D341Med (cell line): ENCODE measurements around the gene PLEKHA3.
"Not testable (repeated sequence)": the region's sequence is repeated elsewhere in the genome, so short reads cannot be mapped to it uniquely, and the experiment has no call there.

ENCODE experiments used
- DNase-seq: peaks from one replicate; pipeline ENCODE4 v3.0.0; 2012; ENCODE audit warnings: low spot score

Gene PLEKHA3

GRCh38 chr2:178523596-178524134 is 43.4 kb downstream of the PLEKHA3 start:
- DNase-seq = no peak

GRCh38 chr2:178525010-178525409 is 44.8 kb downstream of the PLEKHA3 start:
- not testable (repeated sequence) for DNase-seq

GRCh38 chr2:178525460-178525859 is 45.2 kb downstream of the PLEKHA3 start:
- DNase-seq = not testable (repeated sequence)

- DNase-seq = no peak
Observed at GRCh38 chr2:178526256-178526655, 46.0 kb downstream of the PLEKHA3 start.

GRCh38 chr2:178527592-178527991 is 47.3 kb downstream of the PLEKHA3 start:
- DNase-seq = no peak

GRCh38 chr2:178528647-178529046 is 48.4 kb downstream of the PLEKHA3 start:
- no peak for DNase-seq

GRCh38 chr2:178529194-178529593 is 48.9 kb downstream of the PLEKHA3 start:
- DNase-seq = no peak

- no peak for DNase-seq
Observed at GRCh38 chr2:178530131-178530530, 49.9 kb downstream of the PLEKHA3 start.

GRCh38 chr2:178530625-178531142 is 50.4 kb downstream of the PLEKHA3 start:
- no peak for DNase-seq

- no peak for DNase-seq
Observed at GRCh38 chr2:178531168-178531567, 50.9 kb downstream of the PLEKHA3 start.

GRCh38 chr2:178536037-178536436 is 55.8 kb downstream of the PLEKHA3 start:
- DNase-seq = no peak

GRCh38 chr2:178542161-178542560 is 61.9 kb downstream of the PLEKHA3 start:
- DNase-seq = no peak

- DNase-seq = no peak
Observed at GRCh38 chr2:178542569-178542968, 62.3 kb downstream of the PLEKHA3 start.

GRCh38 chr2:178550352-178550751 is 70.1 kb downstream of the PLEKHA3 start:
- no peak for DNase-seq

- no peak for DNase-seq
Observed at GRCh38 chr2:178553047-178553446, 72.8 kb downstream of the PLEKHA3 start.
